ENCODE results near the gene TMEM145. TPM values are rescaled to one million over a fixed set of nuclear protein-coding genes. Genes with fewer than 3 reads are reported as not detected.

The TMEM145 gene
- total RNA-seq, 1 donor from 2014 or later, result 24.7 TPM

GRCh38 chr19:42275103-42275502 is 38.0 kb upstream of the TMEM145 start:
- Mint-ChIP-seq H3K36me3 (ENCODE audit: unreplicated experiment) (no peaks in the 10 kb centered on the region), H3K27ac (ENCODE audit: unreplicated experiment) (no peak overlapping the region), H3K9me3 (ENCODE audit: unreplicated experiment) (peaks cover 12% of the 10 kb centered on the region), H3K4me1 (ENCODE audit: low read depth, unreplicated experiment) (peaks cover 28% of the 10 kb centered on the region), H3K27me3 (ENCODE audit: unreplicated experiment) (peaks cover 15% of the 10 kb centered on the region), H3K4me3 (ENCODE audit: unreplicated experiment) (no peak overlapping the region)
- DNase-seq, result no peak
- TF ChIP-seq CTCF (IDR thresholded peaks at IDR 0.05; ENCODE audit: partially characterized antibody, unreplicated experiment), result no peak

GRCh38 chr19:42275517-42275916 is 37.6 kb upstream of the TMEM145 start:
- Mint-ChIP-seq H3K4me3 (ENCODE audit: unreplicated experiment) (no peak overlapping the region), H3K4me1 (ENCODE audit: low read depth, unreplicated experiment) (peaks cover 26% of the 10 kb centered on the region), H3K36me3 (ENCODE audit: unreplicated experiment) (no peaks in the 10 kb centered on the region), H3K27me3 (ENCODE audit: unreplicated experiment) (peaks cover 15% of the 10 kb centered on the region), H3K9me3 (ENCODE audit: unreplicated experiment) (peaks cover 12% of the 10 kb centered on the region), H3K27ac (ENCODE audit: unreplicated experiment) (no peak overlapping the region)
- TF ChIP-seq CTCF (IDR thresholded peaks at IDR 0.05; ENCODE audit: partially characterized antibody, unreplicated experiment), result no peak
- no peak for DNase-seq

- H3K36me3 Mint-ChIP-seq (ENCODE audit: unreplicated experiment), result no peaks in the 10 kb centered on the region
- TF ChIP-seq CTCF (IDR thresholded peaks at IDR 0.05; ENCODE audit: partially characterized antibody, unreplicated experiment), result no peak
- peak overlapping the region; percentile 50 for H3K4me3 Mint-ChIP-seq (ENCODE audit: unreplicated experiment)
These were observed 36.8 kb upstream of the TMEM145 start for GRCh38 chr19:42276284-42276683.

GRCh38 chr19:42276821-42277220 is 36.3 kb upstream of the TMEM145 start:
- no peak for TF ChIP-seq CTCF (IDR thresholded peaks at IDR 0.05; ENCODE audit: partially characterized antibody, unreplicated experiment)
- no peaks in the 10 kb centered on the region for H3K36me3 Mint-ChIP-seq (ENCODE audit: unreplicated experiment)
- H3K4me3 Mint-ChIP-seq (ENCODE audit: unreplicated experiment), result no peak overlapping the region
- H3K9me3 Mint-ChIP-seq (ENCODE audit: unreplicated experiment), result peaks cover 12% of the 10 kb centered on the region
- H3K4me1 Mint-ChIP-seq (ENCODE audit: low read depth, unreplicated experiment), result peaks cover 23% of the 10 kb centered on the region
- H3K27me3 Mint-ChIP-seq (ENCODE audit: unreplicated experiment), result peaks cover 15% of the 10 kb centered on the region
- no peak overlapping the region for H3K27ac Mint-ChIP-seq (ENCODE audit: unreplicated experiment)
- DNase-seq, result no peak

More at GRCh38 chr19:42276284-42276683, 36.8 kb upstream of the TMEM145 start:
- Mint-ChIP-seq H3K27ac (ENCODE audit: unreplicated experiment) (peak overlapping the region; percentile 59), H3K9me3 (ENCODE audit: unreplicated experiment) (peaks cover 12% of the 10 kb centered on the region), H3K27me3 (ENCODE audit: unreplicated experiment) (peaks cover 12% of the 10 kb centered on the region), H3K4me1 (ENCODE audit: low read depth, unreplicated experiment) (peaks cover 23% of the 10 kb centered on the region)
- DNase-seq, result no peak

- no peak for TF ChIP-seq CTCF (IDR thresholded peaks at IDR 0.05; ENCODE audit: partially characterized antibody, unreplicated experiment)
- H3K27ac Mint-ChIP-seq (ENCODE audit: unreplicated experiment), result peak overlapping the region; percentile 24
- H3K4me3 Mint-ChIP-seq (ENCODE audit: unreplicated experiment), result peak overlapping the region; percentile 97
- peaks cover 18% of the 10 kb centered on the region for H3K9me3 Mint-ChIP-seq (ENCODE audit: unreplicated experiment)
- no peak for DNase-seq
- no peaks in the 10 kb centered on the region for H3K36me3 Mint-ChIP-seq (ENCODE audit: unreplicated experiment)
- peaks cover 19% of the 10 kb centered on the region for H3K27me3 Mint-ChIP-seq (ENCODE audit: unreplicated experiment)
- H3K4me1 Mint-ChIP-seq (ENCODE audit: low read depth, unreplicated experiment), result peaks cover 28% of the 10 kb centered on the region
These were observed 35.2 kb upstream of the TMEM145 start for GRCh38 chr19:42277821-42278451.
